Testis (tissue), 3 donors: ENCODE measurements around the gene SSNA1. TPM values are rescaled to one million over a fixed set of nuclear protein-coding genes. Genes with fewer than 3 reads are reported as not detected.
A peak's percentile ranks its signal among the peaks of the same experiment; 100 is the strongest.

Experiments
- DNase-seq: peaks from one replicate; pipeline ENCODE4 v3.0.0-alpha.2; 2019
- H3K27ac ChIP-seq, 2 donors: fragments of 200-600 bp; sonication (generic); one replicate each; pipeline ENCODE4 v1.5.1; 2019
- H3K27me3 ChIP-seq: fragments of 200-600 bp; sonication (generic); one replicate; pipeline ENCODE4 v1.5.1; 2019
- H3K36me3 ChIP-seq: fragments of 200-600 bp; sonication (generic); one replicate; pipeline ENCODE4 v1.5.1; 2017; ENCODE audit warnings: low read depth; ENCODE audit errors: missing control alignments
- H3K4me1 ChIP-seq: fragments of 200-600 bp; sonication (generic); one replicate; pipeline ENCODE4 v1.5.1; 2019
- H3K4me3 ChIP-seq, 2 donors: fragments of 200-600 bp; sonication (generic); one replicate each; pipeline ENCODE4 v1.5.1; 2017 to 2019
- H3K9me3 ChIP-seq: fragments of 200-600 bp; sonication (generic); one replicate; pipeline ENCODE4 v1.5.1; 2017
- CTCF ChIP-seq, 3 experiments: fragments of 450-650 bp in 2 of 3; fragments of 200-600 bp in 1 of 3; sonication (generic) in 1 of 3; IDR thresholded peaks; one replicate each; pipeline ENCODE4 v1.5.1; 2016 to 2019; ENCODE audit warnings: antibody characterized with exemption in 3 of 3, mild to moderate bottlenecking in 2 of 3, moderate library complexity in 1 of 3
- POLR2A ChIP-seq: fragments of 450-650 bp; IDR thresholded peaks from one replicate; pipeline ENCODE4 v1.6.1; 2017; ENCODE audit warnings: antibody characterized with exemption, mild to moderate bottlenecking, moderate library complexity
- WGBS, 2 donors: methylation state at CpG; one replicate each; pipeline ENCODE4 v1.1.5; 2018; 5-methylcytosine and 5-hydroxymethylcytosine counted together
- intact Hi-C: fragments of 100-400 bp; cut with DNase I; formaldehyde crosslinking; loops from one replicate; pipeline ENCODE4 v1.15.1; 2023; ENCODE audit warnings: low total_unique reads
- polyA plus RNA-seq: library from polyadenylated mRNA; stranded (reverse); fragments of 350-450 nt; fragmentation: Illumina TruSeq; extraction: RNeasy Lipid Tissue Mini Kit (QIAGEN cat#74804); gene quantifications from one replicate; pipeline ENCODE4 v1.2.3, GENCODE V29; 2014; ENCODE audit warnings: low read depth, low replicate concordance; ENCODE audit not compliant: insufficient read depth
- total RNA-seq, 2 donors: library from RNA; depleted of rRNA; stranded (reverse); fragments of >200 nt; gene quantifications; one replicate each; pipeline ENCODE4 v1.2.3, GENCODE V29; 2016

The SSNA1 gene
- total and polyA plus RNA-seq, 3 donors from 2014 or later, result 134 to 211 (median 137) TPM

GRCh38 chr9:137174722-137175293, 13.7 kb upstream of the SSNA1 start:
- Histone ChIP-seq H3K9me3 (no peaks in the 10 kb centered on the region), H3K4me3 (no peak overlapping the region), H3K4me1 (no peaks in the 10 kb centered on the region), H3K36me3 (no peaks in the 10 kb centered on the region), H3K27me3 (no peaks in the 10 kb centered on the region), H3K27ac (no peak overlapping the region)
- intact Hi-C loops, result no loop called here
- 72% methylated on average over 23 of the region's 34 CpGs; no CpG with 5 or more reads in 1 of the 2 donors for WGBS, 2 donors
- DNase-seq, result no peak
- no peak for TF ChIP-seq CTCF (IDR thresholded peaks at IDR 0.05)
- no peak for TF ChIP-seq POLR2A

GRCh38 chr9:137175345-137175961, 13.0 kb upstream of the SSNA1 start:
- H3K36me3 ChIP-seq, result no peaks in the 10 kb centered on the region
- WGBS, 2 donors, result 53 to 60% methylated on average over 20 to 32 of the region's 33 CpGs
- no peaks in the 10 kb centered on the region for H3K9me3 ChIP-seq
- intact Hi-C loops, result no loop called here
- H3K27ac ChIP-seq, result no peak overlapping the region
- H3K4me3 ChIP-seq, result no peak overlapping the region
- no peaks in the 10 kb centered on the region for H3K27me3 ChIP-seq
- no peak for TF ChIP-seq POLR2A
- TF ChIP-seq CTCF (IDR thresholded peaks at IDR 0.05), result no peak
- H3K4me1 ChIP-seq, result no peaks in the 10 kb centered on the region
- DNase-seq, result no peak

GRCh38 chr9:137176302-137177182, 11.9 kb upstream of the SSNA1 start:
- no peak overlapping the region for H3K27ac ChIP-seq
- DNase-seq, result peak; percentile 48
- no peaks in the 10 kb centered on the region for H3K9me3 ChIP-seq
- intact Hi-C loops, result no loop called here
- no peaks in the 10 kb centered on the region for H3K27me3 ChIP-seq
- H3K4me3 ChIP-seq, result no peak overlapping the region
- TF ChIP-seq CTCF (IDR thresholded peaks at IDR 0.05) (no peak), POLR2A (no peak)
- H3K4me1 ChIP-seq, result no peaks in the 10 kb centered on the region
- WGBS, 2 donors, result 68 to 72% methylated on average over 17 of the region's 17 CpGs
- H3K36me3 ChIP-seq, result no peaks in the 10 kb centered on the region

- 90 to 93% methylated on average over 11 to 23 of the region's 23 CpGs for WGBS, 2 donors
- Histone ChIP-seq H3K4me1 (no peaks in the 10 kb centered on the region), H3K4me3 (no peak overlapping the region), H3K27ac (no peak overlapping the region), H3K36me3 (no peaks in the 10 kb centered on the region), H3K27me3 (no peaks in the 10 kb centered on the region), H3K9me3 (no peaks in the 10 kb centered on the region)
- no peak for TF ChIP-seq CTCF (IDR thresholded peaks at IDR 0.05)
- no peak for TF ChIP-seq POLR2A
- no peak for DNase-seq
- intact Hi-C loops, result no loop called here
These were observed 10.1 kb upstream of the SSNA1 start for GRCh38 chr9:137178201-137178938.
